Keratinocyte (primary cell): ENCODE data around the gene RNF8.

ENCODE experiments used
- CTCF ChIP-seq, 3 experiments: IDR thresholded peaks in 1 of 3; conservative IDR thresholded peaks in 1 of 3; optimal IDR thresholded peaks in 1 of 3; 2 replicates in 2 of 3; 3 replicates in 1 of 3; pipeline versions ENCODE3 to v1.5.1; 2011; ENCODE audit warnings: low read length in 3 of 3, mild to moderate bottlenecking in 3 of 3, moderate library complexity in 2 of 3, control low read depth in 1 of 3, inconsistent platforms in 1 of 3; ENCODE audit not compliant: insufficient read depth in 2 of 3; ENCODE audit errors: extremely low read depth in 1 of 3
- EZH2 ChIP-seq: IDR thresholded peaks from one replicate; pipeline ENCODE4 v1.6.1; 2012; ENCODE audit warnings: inconsistent platforms, mild to moderate bottlenecking, low read length, moderate library complexity

GRCh38 chr6:37323580-37323979 is 30.2 kb upstream of the RNF8 start:
- TF ChIP-seq CTCF (optimal IDR thresholded peaks at IDR 0.05 in 1 of 3, IDR thresholded peaks at IDR 0.05 in 1 of 3, conservative IDR thresholded peaks at IDR 0.05 in 1 of 3; ENCODE audit: extremely low read depth in 1 of 3, insufficient read depth in 2 of 3, low read length in 3 of 3) = no peak
- no peak for TF ChIP-seq EZH2
